K562 (cell line): ENCODE measurements around the gene TMEM61. TPM values are rescaled to one million over a fixed set of nuclear protein-coding genes. Genes with fewer than 3 reads are reported as not detected.

ENCODE experiments used
- ATAC-seq: fragments of 200-7000 bp; cut with Tn5 transposase; 3 replicates; pipeline ENCODE4 v1.9.1; 2020; ENCODE audit warnings: moderate library complexity
- BruUV-seq: library from RNA; stranded (reverse); fragments of 400-500 nt; replicated peaks from 2 replicates; lab custom pipeline; 2021; lab: Mats Ljungman, UMichigan
- CTCF ChIA-PET: fragments of 300-600 bp; formaldehyde crosslinking; extraction: SDS; loops from one replicate; lab custom pipeline; 2021; ENCODE audit warnings: low intra/inter-chr PET ratio; lab: Yijun Ruan, JAX
- POLR2A ChIA-PET: fragments of 300-600, 350-650 bp; sonication (Branson Sonifier 250); formaldehyde crosslinking; extraction: SDS; loops from one replicate; lab custom pipeline; 2021; ENCODE audit warnings: antibody characterized with exemption, inconsistent platforms; lab: Yijun Ruan, JAX
- DNase-seq, 4 experiments: peaks; one replicate each; pipeline versions ENCODE4 v3.0.0 to v3.0.0-alpha.2; 2011 to 2018; ENCODE audit warnings: low spot score in 3 of 4, mixed read lengths in 3 of 4; ENCODE audit errors: extremely low read depth in 1 of 4
- FAIRE-seq: peaks from 2 replicates; lab custom pipeline; 2011; peaks lifted over from hg19 to GRCh38; lab: Jason Lieb, UNC
- H2AFZ ChIP-seq: 2 replicates; pipeline ENCODE4 v1.6.0; 2011; ENCODE audit warnings: low read depth, low read length, control low read depth, inconsistent platforms
- H3K27ac ChIP-seq: fragments of 200-600 bp; 3 replicates; pipeline ENCODE4 v1.8.0; 2011; ENCODE audit warnings: low read depth, mild to moderate bottlenecking, control low read depth, inconsistent platforms, low read length, moderate library complexity, mixed read lengths; ENCODE audit errors: extremely low read depth
- H3K27me3 ChIP-seq, 2 experiments: fragments of 300-600 bp in 1 of 2; 2 replicates in 1 of 2; 3 replicates in 1 of 2; pipeline versions ENCODE4 v1.6.0 to v1.8.0; 2011; ENCODE audit warnings: inconsistent platforms in 2 of 2, low read length in 2 of 2, mild to moderate bottlenecking in 1 of 2, mixed read lengths in 1 of 2, moderate library complexity in 1 of 2; ENCODE audit not compliant: control insufficient read depth in 2 of 2, insufficient read depth in 2 of 2
- H3K36me3 ChIP-seq: fragments of 300-600 bp; 3 replicates; pipeline ENCODE4 v1.8.0; 2011; ENCODE audit warnings: mild to moderate bottlenecking, low read length, inconsistent platforms; ENCODE audit not compliant: control insufficient read depth, insufficient read depth
- H3K4me1 ChIP-seq, 2 experiments: fragments of 200-600 bp in 1 of 2; replicated peaks in 1 of 2; 2 replicates in 1 of 2; 3 replicates in 1 of 2; pipeline versions ENCODE4 v1.5.1 to v1.8.0; 2011; ENCODE audit warnings: inconsistent platforms in 2 of 2, low read length in 2 of 2, mild to moderate bottlenecking in 1 of 2, mixed read lengths in 1 of 2, moderate library complexity in 1 of 2; ENCODE audit not compliant: control insufficient read depth in 2 of 2, insufficient read depth in 2 of 2
- H3K4me2 ChIP-seq: 2 replicates; pipeline ENCODE4 v1.6.1; 2011; ENCODE audit warnings: low read length, control low read depth, inconsistent platforms, mixed read lengths; ENCODE audit not compliant: insufficient read depth
- H3K4me3 ChIP-seq: fragments of 200-600 bp; sonication (generic), shearing (Covaris generic); 2 replicates; pipeline ENCODE4 v1.5.1; 2016; ENCODE audit warnings: control low read depth, inconsistent platforms
- H3K79me2 ChIP-seq: fragments of 200-600 bp; 3 replicates; pipeline ENCODE4 v1.8.0; 2011; ENCODE audit warnings: low read length, inconsistent platforms; ENCODE audit not compliant: control insufficient read depth, insufficient read depth
- H3K9ac ChIP-seq, 2 experiments: 2 replicates each; pipeline versions ENCODE4 v1.6.0 to v1.6.1; 2011; ENCODE audit warnings: low read depth in 2 of 2, low read length in 2 of 2, control low read depth in 1 of 2, inconsistent platforms in 1 of 2, mild to moderate bottlenecking in 1 of 2, mixed read lengths in 1 of 2; ENCODE audit not compliant: insufficient read depth in 1 of 2
- H3K9me1 ChIP-seq: one replicate; pipeline ENCODE4 v1.6.0; 2011; ENCODE audit warnings: inconsistent platforms, mild to moderate bottlenecking, low read length, moderate library complexity; ENCODE audit not compliant: control insufficient read depth, insufficient read depth
- H3K9me3 ChIP-seq: replicated peaks from 2 replicates; pipeline ENCODE4 v1.5.1; 2011; ENCODE audit warnings: low read depth, low read length, inconsistent platforms; ENCODE audit not compliant: control insufficient read depth, insufficient read depth
- H4K20me1 ChIP-seq: replicated peaks from 2 replicates; pipeline ENCODE4 v1.6.1; 2011; ENCODE audit warnings: low read length, inconsistent platforms, mixed read lengths; ENCODE audit not compliant: control insufficient read depth, insufficient read depth
- ELF1 ChIP-seq: fragments of 200-800 bp; sonication (Bioruptor generic); IDR thresholded peaks from 2 replicates; pipeline ENCODE4 v1.6.1; 2016; ENCODE audit warnings: missing genetic modification characterization, missing compliant biosample characterization
- ETV1 ChIP-seq: fragments of 450-650 bp; conservative IDR thresholded peaks from 2 replicates; pipeline ENCODE4 v1.6.1; 2016; ENCODE audit warnings: missing genetic modification characterization, control low read depth, low read depth, missing compliant biosample characterization
- GABPA ChIP-seq: fragments of 200-800 bp; sonication (Bioruptor generic); conservative IDR thresholded peaks from 2 replicates; pipeline ENCODE4 v1.6.1; 2016; ENCODE audit warnings: low read depth, missing genetic modification characterization, missing compliant biosample characterization
- MEIS2 ChIP-seq: fragments of 450-650 bp; IDR thresholded peaks from 2 replicates; pipeline ENCODE4 v1.6.1; 2014; ENCODE audit warnings: mild to moderate bottlenecking; ENCODE audit not compliant: partially characterized antibody
- NFIC ChIP-seq: fragments of 450-650 bp; IDR thresholded peaks from 2 replicates; pipeline ENCODE4 v1.6.1; 2017; ENCODE audit warnings: mild to moderate bottlenecking, inconsistent platforms
- NFYB ChIP-seq: IDR thresholded peaks from 2 replicates; pipeline ENCODE4 v1.6.1; 2011; ENCODE audit warnings: mild to moderate bottlenecking, moderate library complexity; ENCODE audit not compliant: insufficient read length; ENCODE audit errors: extremely low read depth
- PBX2 ChIP-seq, 2 experiments: IDR thresholded peaks in 1 of 2; conservative IDR thresholded peaks in 1 of 2; 2 replicates each; pipeline ENCODE4 v1.6.1; 2016; ENCODE audit warnings: low read depth in 2 of 2, mild to moderate bottlenecking in 1 of 2, missing compliant biosample characterization in 1 of 2, missing genetic modification characterization in 1 of 2, moderate library complexity in 1 of 2
- PKNOX1 ChIP-seq: fragments of 450-650 bp; IDR thresholded peaks from 2 replicates; pipeline ENCODE4 v1.6.1; 2016
- RAD51 ChIP-seq: fragments of 450-650 bp; IDR thresholded peaks from 2 replicates; pipeline ENCODE4 v1.7.1; 2016; ENCODE audit warnings: low read depth, mild to moderate bottlenecking, borderline replicate concordance
- SIN3B ChIP-seq: fragments of 450-650 bp; IDR thresholded peaks from 2 replicates; pipeline ENCODE4 v1.6.1; 2017; ENCODE audit warnings: low read depth, mild to moderate bottlenecking, moderate library complexity
- TFE3 ChIP-seq: fragments of 450-650 bp; formaldehyde crosslinking; IDR thresholded peaks from 2 replicates; pipeline ENCODE4 v1.4.0; 2020; ENCODE audit warnings: mild to moderate bottlenecking, mixed read lengths
- TSC22D4 ChIP-seq: fragments of 450-650 bp; IDR thresholded peaks from 2 replicates; pipeline ENCODE4 v1.6.1; 2016; ENCODE audit warnings: missing genetic modification characterization, missing biosample characterization, control low read depth
- WGBS: fragments of 100-300 bp; shearing (Covaris generic); methylation state at CpG from one replicate; pipeline ENCODE4 v1.1.6; 2016; ENCODE audit warnings: low coverage, mixed read lengths; ENCODE audit not compliant: insufficient coverage; ENCODE audit errors: missing lambda C conversion rate; 5-methylcytosine and 5-hydroxymethylcytosine counted together
- in situ Hi-C: fragments of 300-500 bp; cut with MboI; formaldehyde crosslinking; loops from 4 replicates; pipeline ENCODE4 v1.15.0; 2018; ENCODE audit warnings: inconsistent platforms, mixed read lengths
- intact Hi-C: fragments of 100-400 bp; cut with micrococcal nuclease; formaldehyde crosslinking; loops from 2 replicates; pipeline ENCODE4 v1.14.2; 2022
- polyA plus RNA-seq, 8 experiments: library from polyadenylated mRNA; depleted of rRNA in 4 of 8; stranded (reverse) in 5 of 8; unstranded in 3 of 8; fragments of >200 nt; fragmentation: Nextera tagmentation in 2 of 8; fragmentation: Illumina TruSeq in 1 of 8; extraction: Ambion mirVana in 2 of 8; extraction: Trizol in 1 of 8; gene quantifications; 2 replicates each; pipeline versions ENCODE4 v1.2.1 to v1.2.3, GENCODE V29; 2011 to 2014; ENCODE audit warnings: inconsistent platforms in 1 of 8, missing spikeins in 1 of 8
- total RNA-seq, 7 experiments: library from RNA; depleted of rRNA in 6 of 7; stranded (reverse); fragments of >200 nt in 6 of 7; fragmentation: Illumina TruSeq in 2 of 7; extraction: Trizol in 2 of 7; gene quantifications; 2 replicates each; pipeline versions ENCODE4 v1.2.1 to v1.2.3, GENCODE V29; 2011 to 2021; ENCODE audit warnings: low replicate concordance in 1 of 7
- TF ChIP-seq, protein P1 (sequence below): sonication (generic); formaldehyde crosslinking; IDR thresholded peaks from 2 replicates; pipeline ENCODE4 v1.5.0; 2020; ENCODE audit warnings: missing genetic modification reagents

TMEM61 gene
- total and polyA plus RNA-seq, 9 of the 15 experiments (the other 6 are each of a cell fraction or from before 2014, with no cell fraction given), result not detected

DNA sequence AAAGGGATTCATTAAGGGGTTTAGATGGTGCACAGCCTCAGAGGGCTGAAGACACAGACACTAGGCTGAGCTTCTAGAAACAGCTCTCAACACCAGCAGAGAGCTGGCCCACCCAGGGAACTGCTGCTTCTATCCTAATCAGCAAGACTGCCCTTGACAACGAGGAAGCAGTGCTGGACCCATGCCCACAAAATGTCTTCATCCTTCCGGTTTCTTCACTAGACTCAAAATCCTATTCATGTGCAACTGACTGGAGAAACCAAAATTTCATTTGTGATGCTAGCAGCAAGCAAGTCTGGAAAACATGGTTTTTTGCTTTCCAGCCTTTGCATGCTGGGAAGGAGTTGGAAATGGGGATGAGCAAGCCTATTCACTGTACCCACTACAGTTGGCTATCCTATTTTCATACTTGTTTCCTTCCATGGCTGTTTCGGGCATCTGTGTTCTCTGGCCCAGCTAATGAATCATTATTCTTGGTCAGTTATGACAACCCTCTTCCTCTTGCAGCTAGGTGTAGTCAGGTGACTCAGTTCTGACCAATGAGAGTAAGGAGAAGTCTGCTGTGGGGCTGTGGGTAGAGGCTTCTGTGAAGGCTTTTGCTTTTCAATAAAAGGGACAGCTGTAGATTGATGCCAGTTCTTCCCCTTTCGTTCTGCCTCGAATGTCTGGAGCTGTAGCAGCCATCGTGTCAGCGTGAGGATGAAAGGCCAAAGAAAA lies 14.6 kb upstream of the TMEM61 start:
- Histone ChIP-seq H4K20me1 (no peaks in the 10 kb centered on the region), H3K27me3 (peaks cover 11 to 28% of the 10 kb centered on the region in 2 experiments), H3K4me3 (no peak overlapping the region), H3K79me2 (no peaks in the 10 kb centered on the region), H2AFZ (peak overlapping the region; percentile 66), H3K4me1 (peaks cover 0 to 10% of the 10 kb centered on the region in 2 experiments; a peak in 2 of 5 replicates), H3K36me3 (no peaks in the 10 kb centered on the region), H3K4me2 (no peak overlapping the region), H3K9me3 (no peaks in the 10 kb centered on the region), H3K27ac (no peak overlapping the region), H3K9me1 (no peaks in the 10 kb centered on the region), H3K9ac (no peak overlapping the region)
- peak; percentile 88 for ATAC-seq
- BruUV-seq, result no TSS peak
- CTCF ChIA-PET, result no interaction called here
- intact Hi-C loops, result no loop called here
- in situ Hi-C loops, result no loop called here
- POLR2A ChIA-PET, result interaction anchor here (0.6 to 2.3 kb wide), 5 partner anchors 9 to 1172 kb away, joined by 3 to 7 read pairs (median 3); no protein-coding TSS in a partner anchor
- WGBS, result under 1% methylated on average over 7 of the region's 7 CpGs
- peak; percentile 35 for FAIRE-seq
- DNase-seq, result peak; percentile 42 to 68 (median 51)
- TF ChIP-seq PBX2 (CRISPR knock-in tag; IDR thresholded peaks at IDR 0.05; ENCODE audit: low read depth) (no peak), PBX2 (tag; conservative IDR thresholded peaks at IDR 0.05; ENCODE audit: low read depth) (peak; percentile 88), NFIC (peak; percentile 21; the same call in 1 of the 2 replicates), ETV1 (0 out of 2 replicates have a peak, but pooled peaks have one; percentile 46), MEIS2 (peak; percentile 93), PKNOX1 (peak; percentile 76), SIN3B (no peak), ELF1 (peak; percentile 35; the same call in 1 of the 2 replicates), RAD51 (peak; percentile 74), TFE3 (CRISPR knock-in tag) (peak; percentile 51), TSC22D4 (tag) (no peak), NFYB (peak; percentile 77), GABPA (tag) (peak; percentile 50; the same call in 1 of the 2 replicates)
- TF ChIP-seq, protein P1, sequence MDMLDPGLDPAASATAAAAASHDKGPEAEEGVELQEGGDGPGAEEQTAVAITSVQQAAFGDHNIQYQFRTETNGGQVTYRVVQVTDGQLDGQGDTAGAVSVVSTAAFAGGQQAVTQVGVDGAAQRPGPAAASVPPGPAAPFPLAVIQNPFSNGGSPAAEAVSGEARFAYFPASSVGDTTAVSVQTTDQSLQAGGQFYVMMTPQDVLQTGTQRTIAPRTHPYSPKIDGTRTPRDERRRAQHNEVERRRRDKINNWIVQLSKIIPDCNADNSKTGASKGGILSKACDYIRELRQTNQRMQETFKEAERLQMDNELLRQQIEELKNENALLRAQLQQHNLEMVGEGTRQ (CRISPR knock-in tag), result peak; percentile 79
